GM18907 (cell line): ENCODE measurements around the gene CHST13.

ENCODE experiments used
- ATAC-seq: cut with Tn5 transposase; IDR thresholded peaks from one replicate; pipeline ENCODE4 v1.9.1; 2021; ENCODE audit warnings: mild to moderate bottlenecking, moderate library complexity; ENCODE audit not compliant: unreplicated experiment

CHST13 gene

DNA sequence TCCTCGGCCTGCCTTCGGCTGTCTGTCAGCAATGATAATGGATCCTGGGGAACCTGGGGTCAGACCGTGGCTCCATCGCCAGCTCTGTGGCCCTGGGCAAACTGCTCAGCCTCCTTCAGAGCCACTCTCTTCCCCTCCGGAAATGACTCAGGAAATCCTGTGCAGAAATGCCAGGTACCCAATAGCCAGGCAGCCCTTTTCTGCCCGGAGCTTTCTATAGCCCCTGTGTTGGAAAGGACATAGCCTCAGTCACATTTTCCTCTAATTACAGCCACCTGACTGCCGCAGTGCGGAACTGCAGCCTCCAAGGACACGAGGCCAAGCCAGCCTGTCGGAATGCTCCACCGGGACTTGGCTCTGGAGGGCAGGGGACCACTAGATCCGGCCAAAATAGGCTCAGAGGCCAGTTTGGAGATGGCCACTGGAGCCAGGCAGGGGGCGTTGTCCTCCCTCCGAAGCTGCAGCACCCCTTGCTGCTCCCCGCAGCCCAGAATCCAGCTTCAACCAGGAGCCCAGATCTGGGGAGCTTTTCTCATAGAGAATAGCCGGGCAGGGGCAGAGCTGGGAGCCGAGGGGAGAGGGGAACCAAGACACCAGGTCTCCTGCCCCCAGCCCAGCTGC lies 36.7 kb upstream of the CHST13 start:
- no peak for ATAC-seq

DNA sequence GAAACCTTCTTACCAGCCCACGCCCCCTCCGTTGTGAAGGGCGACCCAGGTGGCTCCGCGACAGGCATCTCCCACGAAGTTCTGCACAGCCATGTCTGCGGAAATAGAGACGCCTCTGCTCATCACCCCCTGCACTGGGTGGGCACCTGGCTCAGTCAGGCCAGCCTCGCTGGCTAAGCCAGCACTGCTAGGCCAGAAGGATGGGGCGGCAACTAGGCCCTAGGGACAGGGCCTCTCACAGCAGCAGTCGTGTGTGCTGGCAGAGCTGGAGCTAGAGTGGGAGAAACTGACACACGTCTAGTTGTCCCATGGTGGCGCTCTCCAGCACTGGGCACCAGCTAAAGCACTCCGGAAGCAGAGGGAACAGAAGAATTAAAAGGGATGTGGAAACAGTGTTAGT lies 35.8 kb upstream of the CHST13 start:
- no peak for ATAC-seq

DNA sequence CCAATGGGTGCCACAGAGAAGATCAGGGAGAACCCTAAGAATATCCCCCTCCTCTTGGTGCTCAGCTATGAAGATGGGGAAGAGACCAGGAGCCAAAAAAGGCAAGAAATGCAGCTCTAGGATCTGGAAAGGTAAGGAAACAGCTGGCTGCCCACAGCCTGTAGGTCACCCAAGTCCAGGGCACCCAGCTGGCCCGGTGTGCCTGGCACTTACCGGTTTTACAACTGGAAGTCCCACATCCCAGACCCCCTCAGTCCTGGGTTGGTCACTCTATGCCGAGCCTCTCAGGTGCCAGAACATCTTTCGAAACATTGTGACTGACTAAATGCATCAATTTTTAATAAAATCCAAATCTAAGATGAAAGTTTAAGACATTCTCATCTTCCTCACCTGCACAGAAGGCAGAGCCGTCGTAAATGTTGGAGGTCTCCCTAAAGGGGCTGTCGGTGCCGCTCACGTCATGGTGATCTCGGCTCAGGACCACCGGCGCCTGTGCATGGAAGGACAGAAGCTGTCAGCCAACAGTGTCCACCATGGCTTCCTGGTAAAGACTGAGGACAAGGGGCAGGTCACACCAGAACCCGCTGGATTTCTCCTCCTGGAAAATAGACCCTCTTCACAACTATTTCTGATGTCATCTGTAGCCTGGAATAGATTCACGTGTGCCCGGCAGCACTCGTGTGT lies 34.9 kb upstream of the CHST13 start:
- ATAC-seq = no peak

DNA sequence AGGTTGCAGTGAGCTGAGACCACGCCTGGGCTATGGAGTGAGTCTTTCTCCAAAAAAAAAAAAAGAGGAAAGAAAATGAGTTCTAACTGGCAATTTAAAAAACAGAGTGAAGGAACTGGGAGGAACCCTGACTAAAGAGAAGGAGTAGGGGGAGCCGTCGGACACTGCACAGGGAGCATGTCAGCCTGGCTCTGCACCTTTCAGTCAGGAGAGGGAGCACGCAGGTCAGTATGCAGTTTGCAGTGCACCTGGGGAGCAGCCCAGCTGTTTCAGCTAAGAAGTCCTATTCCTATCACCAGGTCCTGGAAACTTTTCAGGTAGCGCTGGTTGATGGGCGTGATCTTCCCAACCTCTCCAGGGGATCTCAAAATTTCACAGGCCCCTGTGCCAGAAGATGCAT lies 33.3 kb upstream of the CHST13 start:
- ATAC-seq = no peak

DNA sequence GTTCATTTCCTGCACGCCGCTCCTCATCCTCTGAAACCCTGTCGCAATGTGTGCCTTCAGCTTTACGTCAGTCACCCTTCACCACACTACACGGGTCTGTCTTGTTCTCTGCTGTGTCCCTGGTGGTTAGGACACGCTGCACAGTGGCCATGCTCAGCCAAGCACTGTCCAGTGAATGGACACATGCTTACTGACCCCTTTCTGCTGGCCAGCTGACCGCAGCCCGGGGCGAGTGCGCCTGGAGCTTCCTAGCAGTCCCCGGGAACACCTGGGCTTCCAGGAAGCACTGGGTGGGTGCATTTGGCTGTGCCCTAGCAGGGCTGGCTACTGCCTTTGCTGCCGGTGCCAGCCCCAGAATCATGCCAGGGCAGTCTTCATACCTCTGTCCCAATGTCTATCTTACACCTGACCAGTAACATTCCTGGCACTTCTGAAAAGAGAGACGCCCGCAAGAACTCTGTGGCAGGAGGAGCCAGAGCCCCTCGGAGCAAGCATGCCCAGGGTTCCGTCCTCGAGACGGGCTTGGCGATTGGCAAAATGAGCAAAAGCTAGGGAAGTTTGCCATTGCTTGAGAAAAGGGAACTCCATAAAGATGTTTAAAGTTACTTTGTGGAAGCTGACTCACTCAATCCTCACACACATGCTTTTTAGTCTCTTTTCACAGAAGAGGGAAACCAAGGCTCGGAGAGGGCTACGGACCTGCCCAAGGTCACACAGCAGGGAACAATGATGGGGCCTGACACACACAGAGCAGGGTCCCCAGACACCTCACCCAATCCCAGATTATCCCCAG lies 32.5 kb upstream of the CHST13 start:
- no peak for ATAC-seq

DNA sequence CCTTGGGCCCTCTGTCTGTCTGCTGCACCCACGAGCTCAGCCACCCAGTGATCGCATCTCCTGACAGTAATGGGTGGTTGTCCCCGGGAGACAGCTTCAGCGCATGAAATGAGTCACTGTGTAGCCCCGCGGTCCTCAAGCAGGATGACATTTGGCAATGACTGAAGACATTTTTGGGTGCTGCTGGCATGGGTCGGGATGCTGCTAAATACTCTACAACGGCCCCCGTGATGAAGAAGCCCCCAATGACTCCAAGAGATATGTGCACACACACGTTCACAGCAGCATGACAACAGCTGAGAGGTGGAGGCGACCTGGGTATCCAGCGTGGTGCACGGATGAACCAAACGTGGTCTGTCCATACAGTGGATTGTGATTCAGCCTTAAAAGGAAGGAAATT lies 30.9 kb upstream of the CHST13 start:
- ATAC-seq = no peak

DNA sequence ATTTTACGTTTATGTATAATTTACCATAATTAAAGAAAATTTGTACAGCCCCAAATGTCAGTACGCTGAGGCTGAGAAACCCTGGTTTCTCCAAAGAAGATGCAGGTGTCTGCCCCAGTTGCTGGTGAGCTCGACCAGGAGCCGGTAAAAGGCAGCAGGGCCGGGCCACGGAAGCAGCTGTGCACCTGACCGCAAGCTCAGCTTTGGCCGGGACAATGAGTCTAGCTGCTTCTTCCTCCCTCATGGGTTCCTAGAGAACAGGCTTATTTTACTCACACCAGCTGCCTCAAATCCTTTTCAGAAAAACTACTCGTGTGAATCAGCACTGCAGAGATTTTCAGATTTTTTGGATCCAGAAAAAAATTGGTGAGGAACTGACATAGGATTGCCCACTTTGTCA lies 30.2 kb upstream of the CHST13 start:
- ATAC-seq = no peak

DNA sequence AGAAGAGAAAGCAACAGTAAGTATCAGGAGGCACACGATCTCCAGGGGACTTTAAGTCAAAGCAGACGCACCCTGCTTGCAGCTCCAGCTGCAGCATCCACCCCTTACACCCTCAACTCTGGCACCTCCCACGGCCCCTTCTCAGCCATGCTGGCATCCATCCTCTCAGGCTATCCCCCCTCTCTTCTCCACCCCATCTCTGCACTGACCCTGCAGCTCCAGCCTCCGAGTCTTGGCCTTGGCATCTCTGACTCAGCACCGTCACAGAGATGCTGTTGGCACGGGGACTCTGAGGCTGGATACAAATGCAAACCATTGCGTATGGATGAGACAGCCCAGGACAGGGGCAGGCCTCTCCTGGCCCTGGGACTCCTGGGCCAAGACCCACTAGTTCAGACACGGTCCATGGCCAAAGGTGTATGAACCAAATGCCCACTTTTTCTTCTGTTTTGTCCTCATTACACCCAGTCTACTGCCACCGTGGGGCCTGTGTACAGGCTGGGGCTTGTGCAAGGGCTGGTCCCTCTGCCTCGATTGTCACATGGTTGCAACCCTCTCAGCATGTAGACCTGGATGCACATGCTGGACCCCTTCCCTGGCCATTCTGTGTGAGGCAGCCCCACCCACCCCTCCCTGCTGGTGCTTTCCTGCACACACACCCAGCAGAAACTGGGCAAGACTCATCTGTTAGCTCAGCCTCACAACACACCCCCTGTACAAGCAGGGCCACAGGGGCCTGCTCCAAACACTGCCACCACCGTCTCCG lies 29.6 kb upstream of the CHST13 start:
- ATAC-seq = no peak

DNA sequence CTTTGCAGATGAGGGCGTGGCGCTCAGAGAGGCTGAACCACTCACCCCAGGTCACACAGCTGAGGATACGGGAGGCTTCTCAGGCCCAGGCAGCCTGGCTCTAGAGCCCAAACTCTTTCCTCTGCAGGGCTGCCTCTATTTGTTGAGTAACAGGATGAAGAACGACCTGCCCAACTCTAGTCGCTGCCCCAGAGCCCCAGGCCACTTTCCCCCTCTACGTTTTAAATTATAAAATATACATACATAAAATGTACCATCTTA lies 29.1 kb upstream of the CHST13 start:
- no peak for ATAC-seq

DNA sequence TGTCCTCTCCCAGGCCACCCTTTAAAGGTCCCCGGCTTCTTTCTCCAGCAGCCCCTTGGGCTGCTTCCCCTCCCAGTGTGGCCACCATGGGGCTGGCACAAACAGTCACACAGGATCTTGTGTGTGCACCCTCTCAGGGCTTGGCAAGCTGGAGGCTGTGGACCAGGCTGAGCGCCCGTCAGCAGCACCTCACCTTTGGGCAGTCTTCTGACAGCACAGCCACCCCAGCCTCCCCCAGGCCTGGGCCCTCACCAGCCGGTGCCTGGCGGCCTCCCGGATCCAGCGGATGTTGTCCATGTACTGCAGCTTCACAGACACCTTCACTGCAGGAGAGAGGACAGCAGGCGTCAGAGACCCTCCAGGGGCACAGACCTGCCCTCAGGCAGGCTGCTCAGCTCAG lies 28.2 kb upstream of the CHST13 start:
- ATAC-seq = no peak

DNA sequence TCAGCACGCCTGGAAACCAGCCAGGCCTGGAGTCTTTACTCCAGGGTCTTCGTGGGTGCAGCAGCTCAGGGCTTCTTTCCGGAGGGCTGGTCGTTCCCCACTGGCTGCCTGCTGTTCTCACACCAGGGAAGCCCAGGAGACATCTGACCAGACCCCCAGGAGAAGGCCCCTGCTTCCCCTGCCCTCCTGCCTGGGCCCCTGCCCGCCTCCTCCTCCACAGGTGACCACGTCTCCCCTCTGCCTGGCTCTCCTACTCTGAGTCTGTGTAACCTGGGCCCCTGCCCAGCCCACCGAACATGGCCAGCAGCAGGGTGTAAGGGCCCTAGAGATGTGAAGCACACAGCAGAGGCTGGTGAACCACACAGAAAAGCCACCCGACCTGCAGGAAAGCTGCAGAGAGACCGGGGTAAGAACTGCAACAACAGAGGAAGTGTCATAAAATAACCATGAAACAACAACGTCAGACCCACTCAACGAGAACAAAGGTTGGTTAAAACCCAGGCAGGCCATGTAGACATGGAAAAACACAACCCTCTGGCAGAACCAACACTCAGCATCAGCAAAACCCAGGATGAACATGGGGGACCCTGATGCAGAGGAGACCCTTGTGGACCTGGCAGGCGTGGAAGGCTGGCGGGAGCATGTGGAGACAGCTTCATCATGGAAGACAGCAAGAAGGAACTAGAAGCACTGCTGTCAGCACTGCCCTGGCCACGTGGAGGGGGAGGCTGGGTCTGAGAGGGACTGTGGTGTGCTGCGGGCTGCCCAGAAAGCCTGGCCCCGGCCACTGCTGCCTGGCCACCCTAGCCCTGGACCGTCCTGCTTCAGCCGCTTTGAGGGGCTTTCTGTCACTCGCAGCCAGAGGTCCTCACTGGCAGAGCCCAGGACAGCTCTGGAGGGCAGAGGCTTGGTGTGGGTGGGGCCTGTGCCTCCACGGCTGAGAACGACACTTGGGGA lies 26.8 kb upstream of the CHST13 start:
- no peak for ATAC-seq

DNA sequence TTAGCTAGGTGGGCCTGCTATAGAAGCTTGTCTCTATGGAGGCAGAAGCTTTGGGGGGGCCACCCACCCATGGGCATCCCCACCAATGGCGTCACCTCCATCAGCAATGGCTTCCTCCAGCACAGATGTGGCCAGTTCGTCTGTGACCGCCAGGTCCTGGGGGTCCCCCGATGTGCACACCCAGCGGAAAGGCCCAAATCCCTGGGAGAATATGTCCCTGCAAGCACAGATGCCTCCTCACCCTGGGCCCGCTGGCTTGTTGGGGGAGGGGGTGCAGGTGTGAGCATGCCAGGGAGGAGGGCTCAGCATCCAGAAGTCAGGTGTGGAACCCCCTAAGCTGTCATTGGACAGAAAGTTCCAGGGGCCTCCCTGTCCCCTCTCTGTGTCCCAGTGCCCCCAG lies 26.0 kb upstream of the CHST13 start:
- ATAC-seq = no peak

DNA sequence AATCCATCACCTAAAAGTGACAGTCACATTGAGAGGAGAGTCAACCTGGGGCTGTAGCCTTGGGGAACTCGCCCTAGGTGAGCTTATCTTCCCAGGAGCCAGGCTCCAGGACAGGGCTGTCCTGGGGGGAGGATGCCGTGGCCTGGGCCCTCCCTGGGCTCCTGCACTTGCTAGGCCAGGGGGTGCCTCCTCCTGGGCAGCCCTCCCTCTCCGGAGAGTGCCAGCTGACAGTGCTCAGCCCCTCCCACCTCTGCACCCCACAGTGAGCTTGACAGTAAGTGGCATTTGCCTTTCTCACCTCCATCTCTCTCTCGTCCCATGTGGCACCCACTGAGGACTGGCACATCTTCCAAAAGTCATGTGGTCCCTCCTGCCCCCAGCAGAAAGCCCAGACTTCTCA lies 25.5 kb upstream of the CHST13 start:
- no peak for ATAC-seq

DNA sequence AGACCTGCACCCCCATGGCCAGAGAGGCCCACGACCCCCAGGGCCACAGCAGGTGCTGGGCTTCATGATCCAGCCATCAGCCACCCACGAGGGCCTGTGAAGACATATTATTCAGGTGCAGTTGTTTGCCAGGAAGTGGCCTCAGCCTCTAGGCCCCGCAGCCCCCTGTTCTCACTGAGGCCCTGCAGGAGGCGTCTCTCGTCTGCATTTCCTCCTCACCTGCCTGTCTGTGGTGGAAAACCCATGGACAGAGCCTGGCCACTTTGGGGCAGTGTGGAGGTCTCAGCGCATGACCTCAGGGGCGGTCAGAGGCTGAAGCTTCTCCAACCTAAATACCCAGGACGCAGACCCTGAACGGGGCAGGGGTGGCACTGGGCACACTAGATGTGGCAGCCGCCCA lies 25.0 kb upstream of the CHST13 start:
- ATAC-seq = no peak

DNA sequence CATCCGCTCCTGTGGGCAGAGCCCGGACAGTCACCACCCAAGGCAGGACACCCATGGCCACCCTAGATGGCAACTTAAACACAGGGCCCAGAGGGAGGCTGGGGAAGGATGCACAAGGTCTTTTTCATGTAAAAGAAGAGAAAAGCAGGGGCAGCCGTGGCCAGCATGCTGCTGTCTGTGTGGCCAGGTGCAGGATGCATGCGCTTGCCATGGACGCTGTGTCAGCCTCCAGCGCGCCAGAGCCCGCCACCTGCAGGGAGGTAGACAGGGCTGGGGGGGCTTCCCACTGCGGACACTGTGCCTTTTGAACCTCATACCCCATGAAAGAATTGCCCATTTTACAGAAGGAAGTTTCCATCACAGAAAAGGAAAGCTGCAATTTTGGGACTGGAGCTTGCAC lies 24.6 kb upstream of the CHST13 start:
- ATAC-seq = no peak

DNA sequence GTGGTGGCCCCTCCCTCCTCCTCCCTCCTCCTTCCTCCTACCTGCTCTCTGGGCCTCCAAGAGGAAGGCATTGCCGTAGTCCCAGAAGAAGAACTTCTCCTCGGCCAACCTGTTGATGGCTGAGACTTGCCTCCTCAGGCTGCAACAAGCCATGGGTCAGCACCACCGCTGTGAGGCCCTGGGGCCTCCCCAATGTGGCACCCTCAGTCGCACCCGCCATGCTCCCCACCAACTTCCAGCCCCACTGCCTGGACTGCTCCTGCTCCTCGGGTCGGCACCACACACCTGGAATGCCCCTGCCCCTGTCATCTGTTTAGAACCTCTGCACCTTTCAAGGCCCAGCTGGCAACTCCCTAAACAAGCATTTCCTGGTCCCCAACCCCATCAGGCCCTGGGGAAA lies 23.9 kb upstream of the CHST13 start:
- no peak for ATAC-seq

DNA sequence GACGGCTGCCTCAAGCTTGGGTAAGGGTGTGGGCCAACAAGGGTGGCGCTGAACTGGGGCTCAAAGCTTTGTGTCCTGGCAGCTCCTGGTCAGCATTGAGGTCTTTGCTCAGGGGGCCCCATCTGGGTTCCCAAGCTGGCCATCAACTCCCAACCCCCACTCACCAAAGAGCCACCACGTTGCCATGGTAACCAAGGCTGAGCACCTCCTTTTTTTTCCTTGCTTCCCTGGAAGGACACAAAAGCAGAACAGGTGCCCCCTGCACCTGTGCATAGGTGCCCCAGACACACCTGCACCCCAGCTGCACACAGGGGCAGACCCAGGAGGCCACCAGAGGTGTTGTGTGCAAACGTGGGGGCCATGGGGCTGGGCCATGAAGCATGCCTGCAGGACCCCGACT lies 22.9 kb upstream of the CHST13 start:
- no peak for ATAC-seq

DNA sequence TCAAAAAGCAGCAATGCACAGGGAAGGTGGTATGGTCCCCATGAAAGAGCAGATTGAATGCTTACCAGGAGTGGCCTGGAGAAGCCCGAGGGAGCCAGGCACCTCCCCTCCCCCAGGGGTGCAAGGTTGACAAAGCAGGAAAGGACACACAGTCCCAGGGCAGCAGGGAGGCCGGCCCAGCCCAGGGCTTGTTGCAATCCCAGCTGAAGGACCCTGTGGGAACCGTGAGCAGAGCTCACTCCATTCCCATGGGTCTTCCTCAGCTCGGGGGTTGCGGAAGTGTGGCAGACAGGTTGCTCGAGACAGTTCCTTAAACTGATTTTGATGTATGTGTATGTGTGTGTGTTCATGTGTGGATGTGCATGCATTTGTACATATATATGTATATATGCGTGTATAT lies 22.2 kb upstream of the CHST13 start:
- no peak for ATAC-seq

DNA sequence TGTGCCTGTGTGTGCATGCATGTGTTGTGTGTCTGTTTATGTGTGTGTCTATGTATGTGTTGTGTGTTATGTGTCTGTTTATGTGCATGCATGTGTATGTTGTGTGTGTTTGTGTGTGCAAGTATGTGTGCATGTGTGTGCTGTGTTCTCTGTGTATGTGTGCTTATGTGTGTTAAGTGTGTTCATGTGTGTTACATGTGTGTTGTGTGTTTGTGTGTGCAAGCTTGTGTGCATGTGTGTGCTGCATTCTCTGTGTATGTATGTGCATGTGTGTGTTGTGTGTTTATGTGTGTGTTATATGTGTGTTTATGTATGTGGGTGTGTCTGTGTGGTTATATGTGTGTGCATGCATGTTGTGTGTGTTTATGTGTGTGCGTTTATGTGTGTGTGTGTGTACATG lies 21.3 kb upstream of the CHST13 start:
- no peak for ATAC-seq

DNA sequence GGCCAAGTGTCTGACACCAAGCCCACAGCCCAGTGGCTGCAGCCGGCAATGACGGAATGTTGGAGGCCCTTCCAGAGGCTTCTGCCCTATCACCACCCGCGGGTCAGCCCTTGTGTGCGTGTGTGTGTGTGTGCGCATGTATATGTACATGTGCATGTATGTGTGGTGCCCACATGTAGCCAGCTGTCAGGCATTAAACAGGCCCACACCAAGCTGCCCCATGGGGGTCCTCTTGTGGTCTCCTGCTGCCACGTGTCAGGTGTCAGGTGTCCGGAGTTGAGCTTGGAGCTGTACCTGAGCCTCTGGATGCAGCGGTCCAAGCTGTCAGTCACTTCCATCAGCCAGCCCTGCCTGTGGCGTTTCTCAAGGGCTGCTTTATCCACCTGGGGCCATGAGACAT lies 20.3 kb upstream of the CHST13 start:
- ATAC-seq = no peak

DNA sequence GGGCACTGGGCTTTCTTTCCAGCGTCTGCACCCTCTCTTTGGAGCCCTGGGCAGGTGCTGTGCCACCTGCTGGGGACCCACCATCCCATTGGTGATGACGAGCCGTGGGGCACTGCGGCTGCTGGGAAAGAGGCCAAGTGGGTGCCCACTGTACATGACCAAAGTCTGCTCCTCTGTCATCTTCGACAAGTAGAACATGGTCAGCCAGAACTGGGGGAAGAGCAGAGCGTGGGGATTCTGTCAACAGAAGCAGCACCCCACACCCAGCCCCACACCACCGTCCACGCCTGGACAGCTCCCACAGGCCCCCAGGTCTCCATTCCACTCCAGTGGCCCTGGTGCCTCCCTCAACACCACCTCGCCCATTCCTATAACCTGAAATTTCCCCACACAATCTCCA lies 16.1 kb upstream of the CHST13 start:
- ATAC-seq = no peak
